Kidney glomerular epithelial cell (primary cell): ENCODE data around the gene AP4M1.
"Not testable (repeated sequence)": the region's sequence is repeated elsewhere in the genome, so short reads cannot be mapped to it uniquely, and the experiment has no call there.

ENCODE experiments used
- DNase-seq: peaks from one replicate; lab custom pipeline; 2025; lab: John Stamatoyannopoulos, UW

Gene AP4M1

GRCh38 chr7:100107890-100108289 lies 6.4 kb downstream of the AP4M1 start:
- no peak for DNase-seq

GRCh38 chr7:100109521-100110163 lies 8.2 kb downstream of the AP4M1 start:
- DNase-seq, result no peak

- no peak for DNase-seq
Measured at GRCh38 chr7:100111156-100111555, 9.7 kb downstream of the AP4M1 start.

- DNase-seq, result no peak
Measured at GRCh38 chr7:100111914-100112313, 10.5 kb downstream of the AP4M1 start.

GRCh38 chr7:100115026-100115425 lies 13.6 kb downstream of the AP4M1 start:
- DNase-seq, result no peak

DNA sequence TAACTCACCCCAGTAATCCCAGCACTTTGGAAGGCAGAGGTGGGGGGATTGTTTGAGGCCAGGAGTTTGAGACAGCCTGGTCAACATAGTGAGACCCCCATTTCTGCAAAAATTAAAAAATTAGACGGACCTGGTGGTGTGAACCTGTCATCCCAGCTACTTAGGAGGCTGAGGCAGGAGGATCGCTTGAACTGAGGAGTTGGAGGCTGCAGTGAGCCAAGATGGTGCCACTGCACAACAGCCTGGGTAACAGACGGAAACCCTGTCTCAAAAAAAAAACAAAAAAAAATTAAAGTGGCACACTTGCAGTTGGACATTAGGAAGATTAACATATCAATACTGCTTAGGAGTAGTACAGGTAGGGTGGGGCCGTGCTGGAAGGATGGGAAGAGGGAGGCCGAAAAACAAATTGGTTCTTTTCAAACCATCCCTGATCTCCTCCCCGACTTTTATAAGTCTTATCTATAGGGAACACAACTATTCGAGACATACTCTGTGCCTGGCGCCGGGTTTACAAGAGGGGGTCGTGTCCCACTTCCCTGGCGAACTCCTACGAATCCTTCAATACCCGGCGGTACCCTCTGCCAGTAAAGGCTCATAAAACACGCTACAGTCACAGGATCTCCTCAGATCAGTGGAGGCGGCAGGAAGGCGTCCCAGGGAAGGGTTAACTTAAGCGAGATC lies 17.1 kb downstream of the AP4M1 start:
- no peak for DNase-seq

DNA sequence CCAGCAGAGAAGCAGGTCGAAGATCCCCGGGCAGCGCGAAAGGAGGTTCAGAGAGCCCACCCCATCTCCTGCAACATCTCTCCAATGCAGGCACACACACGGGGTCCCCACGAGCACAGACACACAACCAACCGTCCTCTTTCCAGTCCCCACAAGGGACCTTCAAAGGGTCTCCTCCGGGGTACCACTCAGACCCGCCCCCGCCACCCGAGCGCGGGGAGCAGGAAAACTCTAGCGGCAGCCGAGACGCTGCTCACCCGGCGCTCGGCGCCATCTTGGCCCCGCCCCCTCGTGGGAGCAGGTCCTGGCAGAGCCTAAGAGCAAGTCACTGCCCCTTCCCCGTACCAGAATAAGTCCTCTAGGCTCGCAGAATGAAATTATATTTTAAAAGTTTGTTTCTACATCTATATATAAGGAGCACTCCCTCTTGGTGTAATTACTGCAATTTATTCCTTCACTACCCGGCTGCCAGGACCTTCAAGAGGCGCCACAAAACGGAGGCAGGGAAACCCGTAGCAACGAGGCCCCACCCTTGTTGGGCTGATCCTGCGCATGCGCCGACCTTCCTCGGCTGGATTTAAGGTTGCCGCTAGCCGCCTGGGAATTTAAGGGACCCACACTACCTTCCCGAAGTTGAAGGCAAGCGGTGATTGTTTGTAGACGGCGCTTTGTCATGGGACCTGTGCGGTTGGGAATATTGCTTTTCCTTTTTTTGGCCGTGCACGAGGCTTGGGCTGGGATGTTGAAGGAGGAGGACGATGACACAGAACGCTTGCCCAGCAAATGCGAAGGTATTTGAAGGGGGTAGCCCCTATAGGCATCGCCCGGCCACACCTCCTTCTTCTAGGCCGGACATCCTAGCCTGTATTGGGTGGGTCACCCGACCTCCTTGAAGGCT lies 17.9 kb downstream of the AP4M1 start, which contains the start of the genes CNPY4 and TAF6:
Gene CNPY4, plus strand, starts transcription at position 563 of the 898 bp plus-strand sequence. Its CDS starts 111 bp downstream, at position 674.
Gene TAF6, minus strand, starts transcription at position 287 of the 898 bp plus-strand sequence. CDS start 5,149 bp downstream, outside the sequence.
- peak; percentile 91 for DNase-seq

DNA sequence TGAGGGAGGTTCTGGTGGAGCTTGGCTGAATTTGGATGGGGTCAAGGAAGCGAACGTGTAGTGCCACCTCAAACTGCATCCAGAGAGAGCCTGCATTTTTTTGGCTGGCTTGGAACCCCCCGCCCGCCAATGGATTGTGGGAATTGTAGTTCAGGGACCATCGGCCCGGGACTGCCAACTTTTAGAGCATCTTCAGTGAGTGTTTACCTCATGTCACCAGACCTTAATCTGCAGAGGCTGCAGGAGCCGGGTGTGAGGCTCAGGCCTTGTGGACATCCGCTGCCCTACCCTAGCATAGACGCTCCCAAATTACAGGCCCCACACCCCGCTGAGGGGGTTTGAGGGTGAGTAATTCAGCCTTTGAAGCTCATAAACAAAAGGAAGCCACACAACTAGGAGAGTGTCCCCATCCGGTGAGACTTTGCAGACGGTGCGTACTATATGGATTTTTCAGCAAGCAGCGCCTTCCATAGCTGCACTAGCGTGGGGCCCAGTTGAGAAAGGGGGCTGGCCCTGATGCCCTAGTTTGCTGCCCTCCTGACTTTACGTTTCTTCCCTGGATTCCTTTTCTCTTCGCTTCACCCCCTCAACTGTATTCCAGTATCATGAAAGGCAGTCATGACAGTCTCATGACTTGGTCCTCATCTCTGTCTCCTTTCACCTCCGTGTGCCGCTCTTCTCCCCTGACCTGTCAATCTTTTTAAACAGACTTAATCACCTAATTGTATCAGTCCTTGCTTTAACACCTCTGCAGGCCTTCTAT lies 18.7 kb downstream of the AP4M1 start:
- DNase-seq, result peak; percentile 58

GRCh38 chr7:100120733-100121036 lies 19.2 kb downstream of the AP4M1 start:
- no peak for DNase-seq

- no peak for DNase-seq
Measured at GRCh38 chr7:100122067-100122466, 20.6 kb downstream of the AP4M1 start.

GRCh38 chr7:100122568-100122967 lies 21.1 kb downstream of the AP4M1 start:
- no peak for DNase-seq

GRCh38 chr7:100124301-100125230 lies 23.1 kb downstream of the AP4M1 start:
- no peak for DNase-seq

DNA sequence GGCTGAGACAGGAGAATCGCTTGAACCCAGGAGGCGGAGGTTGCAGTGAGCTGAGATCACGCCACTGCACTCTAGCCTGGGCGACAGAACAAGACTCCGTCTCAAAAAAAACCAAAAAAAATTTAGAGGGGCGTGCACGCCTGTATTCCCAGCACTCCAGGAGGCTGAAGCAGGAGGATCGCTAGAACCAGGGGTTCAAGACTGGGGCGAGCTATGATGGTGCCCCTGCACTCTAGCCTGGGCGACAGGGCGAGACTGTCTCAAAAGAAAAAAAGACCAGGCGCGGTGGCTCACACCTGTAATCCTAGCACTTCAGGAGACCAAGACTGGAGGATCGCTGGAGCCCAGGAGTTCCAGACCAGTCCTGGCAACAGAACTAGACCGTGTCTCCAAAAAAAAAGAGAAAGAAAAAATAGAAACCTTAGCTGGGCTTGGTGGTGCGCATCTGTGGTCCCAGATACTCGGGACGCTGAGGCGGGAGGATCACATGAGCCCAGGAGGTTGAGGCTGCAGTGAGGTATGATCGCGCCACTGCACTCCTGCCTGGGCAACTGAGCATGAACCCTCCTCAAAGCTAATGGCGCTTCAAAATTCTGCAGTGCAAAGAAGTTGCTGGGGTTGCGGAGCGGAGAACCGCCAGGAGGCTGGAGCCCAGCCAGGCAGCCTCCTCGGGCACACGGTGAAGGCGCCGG lies 24.9 kb downstream of the AP4M1 start:
- DNase-seq, result peak; percentile 77

GRCh38 chr7:100126931-100127865 lies 25.8 kb downstream of the AP4M1 start, which contains the start of gene MBLAC1:
MBLAC1 (plus strand) TSS chr7:100126967; CDS start chr7:100127396, 429 bp downstream.
- DNase-seq, result peak; percentile 88

GRCh38 chr7:100127866-100128636 lies 26.6 kb downstream of the AP4M1 start:
- no peak for DNase-seq

DNA sequence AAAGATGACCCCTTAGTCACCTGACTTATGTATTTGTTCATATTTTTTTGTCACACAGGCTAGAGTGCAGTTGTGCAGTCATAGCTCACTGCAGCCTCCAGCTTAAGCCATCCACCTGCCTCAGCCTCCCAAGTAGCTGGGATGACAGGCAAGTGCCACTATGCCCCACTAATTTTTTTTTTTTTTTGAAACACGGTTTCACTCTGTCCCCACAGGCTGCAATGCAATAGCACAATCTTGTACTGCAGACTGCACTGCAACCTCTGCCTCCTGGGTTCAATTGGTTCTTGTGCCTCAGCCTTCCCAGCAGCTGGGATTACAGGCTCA lies 27.2 kb downstream of the AP4M1 start:
- DNase-seq, result no peak

- DNase-seq, result not testable (repeated sequence)
Measured at GRCh38 chr7:100130220-100130607, 28.8 kb downstream of the AP4M1 start.
